ENCODE results near the gene NDRG3. TPM values are rescaled to one million over a fixed set of nuclear protein-coding genes. Genes with fewer than 3 reads are reported as not detected.
"Not testable (repeated sequence)": the region's sequence is repeated elsewhere in the genome, so short reads cannot be mapped to it uniquely, and the experiment has no call there.

NDRG3 gene
- total RNA-seq, 1 donor from 2014 or later, result 8.1 TPM

DNA sequence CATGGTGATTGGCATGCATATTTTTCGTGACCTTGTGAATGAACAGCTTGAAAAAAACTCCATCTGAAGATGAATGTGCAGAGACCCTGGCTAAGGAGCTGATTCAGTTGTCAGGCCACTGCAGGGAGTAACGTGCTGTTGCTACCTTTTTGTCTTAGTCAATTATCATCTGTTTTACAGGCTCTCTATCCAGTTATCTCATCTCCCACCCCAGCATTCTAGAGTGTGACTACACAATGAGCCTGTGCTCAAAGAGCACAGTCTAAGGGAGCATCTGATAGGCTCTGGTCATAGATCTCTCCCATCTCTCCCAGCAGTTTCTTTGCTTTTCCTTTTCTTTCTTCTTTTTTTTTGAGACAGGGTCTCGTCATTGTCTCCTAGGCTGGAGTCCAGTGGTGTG lies 45.5 kb downstream of the NDRG3 start:
- ATAC-seq (no peak), DNase-seq (ENCODE audit: low spot score) (no peak)

GRCh38 chr20:36695467-36695866 lies 50.4 kb downstream of the NDRG3 start:
- not testable (repeated sequence) for ATAC-seq

GRCh38 chr20:36688630-36689029 lies 57.3 kb downstream of the NDRG3 start:
- ATAC-seq, result no peak
- DNase-seq (ENCODE audit: low spot score), result no peak

More at GRCh38 chr20:36695467-36695866, 50.4 kb downstream of the NDRG3 start:
- not testable (repeated sequence) for DNase-seq (ENCODE audit: low spot score)

DNA sequence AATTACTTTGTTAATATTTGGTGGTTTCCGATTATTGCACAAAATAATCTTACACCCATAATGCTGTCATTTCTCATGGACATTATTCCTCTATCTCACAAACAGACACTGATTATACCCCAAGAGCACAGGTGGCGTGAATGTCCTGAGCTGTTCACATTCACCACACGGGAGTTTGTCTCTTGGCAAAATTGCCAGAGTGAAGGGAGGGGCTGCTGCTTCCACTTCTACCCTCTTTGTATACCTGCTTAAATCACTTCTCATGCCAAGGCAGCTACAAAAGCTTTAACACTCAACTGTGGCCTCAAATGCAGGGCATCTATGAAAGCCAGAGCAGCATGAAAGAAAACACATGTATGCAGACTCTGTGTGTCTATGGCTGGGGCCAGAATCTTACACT lies 58.0 kb downstream of the NDRG3 start:
- DNase-seq (ENCODE audit: low spot score), result no peak
- ATAC-seq, result no peak

- no peak for ATAC-seq
- DNase-seq (ENCODE audit: low spot score), result no peak
Measured at GRCh38 chr20:36686944-36687343, 58.9 kb downstream of the NDRG3 start.

DNA sequence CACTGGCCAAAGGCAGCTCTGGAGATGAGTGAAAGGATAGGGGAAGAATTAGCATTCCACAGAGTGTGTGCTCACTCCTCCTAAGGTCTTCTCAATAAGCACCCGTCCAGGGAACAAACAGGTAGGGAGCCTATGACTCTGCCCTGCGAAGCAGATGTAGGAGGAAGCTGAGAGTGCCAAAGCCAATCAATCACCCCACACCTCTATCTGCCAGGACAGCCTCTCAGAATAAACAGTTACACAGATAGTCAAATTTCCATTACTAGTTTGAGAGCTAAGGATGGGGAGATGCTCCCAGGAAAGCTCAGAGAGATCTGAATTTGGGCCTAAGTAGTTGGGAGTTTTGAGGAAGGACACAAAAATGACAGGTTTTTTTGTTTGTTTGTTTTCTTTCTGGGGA lies 59.4 kb downstream of the NDRG3 start:
- DNase-seq (ENCODE audit: low spot score) (no peak), ATAC-seq (no peak)

GRCh38 chr20:36684747-36685146 lies 61.1 kb downstream of the NDRG3 start:
- no peak for DNase-seq (ENCODE audit: low spot score)

DNA sequence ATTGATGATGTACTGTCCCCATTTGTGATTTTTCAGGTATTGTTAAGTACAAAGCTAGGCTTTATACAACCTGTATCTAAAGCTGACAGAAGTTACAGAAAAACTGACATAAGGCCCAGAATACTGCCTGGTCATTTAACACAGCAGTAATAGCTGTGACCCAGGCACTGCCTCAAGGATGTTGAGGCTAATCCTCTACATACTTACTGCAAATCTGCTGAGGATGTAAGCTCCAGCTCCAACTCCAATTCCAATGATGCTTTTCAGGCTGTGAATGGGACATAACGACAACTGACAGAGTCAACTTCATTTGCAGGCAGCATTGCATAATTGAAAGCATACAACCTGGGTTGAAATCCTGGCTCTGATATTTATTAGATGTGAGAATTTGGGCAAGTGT lies 63.6 kb downstream of the NDRG3 start:
- no peak for ATAC-seq
- DNase-seq (ENCODE audit: low spot score), result no peak

More at GRCh38 chr20:36684747-36685146, 61.1 kb downstream of the NDRG3 start:
- no peak for ATAC-seq

DNA sequence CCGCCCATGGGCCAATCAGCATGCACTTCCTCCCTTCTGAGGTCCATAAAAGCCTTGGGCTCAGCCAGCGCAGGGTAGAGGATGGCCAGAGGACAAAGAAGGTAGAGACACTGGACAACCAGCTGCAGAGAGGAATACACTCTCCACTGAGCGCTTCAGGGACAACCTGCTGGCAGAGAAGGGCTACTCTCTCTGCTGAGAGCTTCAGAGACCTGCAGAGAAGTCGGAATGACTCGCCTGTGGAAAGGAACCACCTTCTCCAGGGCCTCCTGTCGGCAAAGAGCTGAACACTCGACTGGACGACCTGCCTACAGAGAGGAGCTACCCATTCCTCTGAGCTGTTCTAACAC lies 68.5 kb downstream of the NDRG3 start:
- no peak for ATAC-seq

GRCh38 chr20:36676701-36677421 lies 69.0 kb downstream of the NDRG3 start:
- DNase-seq (ENCODE audit: low spot score), result no peak
- ATAC-seq, result no peak

More for the DNA sequence above, 68.5 kb downstream of the NDRG3 start:
- no peak for DNase-seq (ENCODE audit: low spot score)

DNA sequence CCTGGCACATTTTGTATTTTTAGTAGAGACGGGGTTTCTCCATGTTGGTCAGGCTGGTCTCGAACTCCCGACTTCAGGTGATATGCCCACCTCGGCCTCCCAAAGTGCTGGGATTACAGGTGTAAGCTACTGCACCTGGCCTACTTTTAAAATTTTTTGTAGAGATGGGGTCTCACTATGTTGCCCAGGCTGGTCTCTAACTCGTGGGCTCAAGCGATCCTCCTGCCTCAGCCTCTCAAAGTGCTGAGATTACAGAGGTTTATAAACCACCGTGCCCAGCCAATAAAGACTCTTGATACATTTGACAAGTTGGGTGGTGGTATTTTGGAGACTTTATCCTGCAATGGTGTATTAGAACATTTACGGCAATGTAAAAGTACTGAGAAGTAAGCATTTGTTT lies 70.3 kb downstream of the NDRG3 start:
- not testable (repeated sequence) for DNase-seq (ENCODE audit: low spot score); ATAC-seq

DNA sequence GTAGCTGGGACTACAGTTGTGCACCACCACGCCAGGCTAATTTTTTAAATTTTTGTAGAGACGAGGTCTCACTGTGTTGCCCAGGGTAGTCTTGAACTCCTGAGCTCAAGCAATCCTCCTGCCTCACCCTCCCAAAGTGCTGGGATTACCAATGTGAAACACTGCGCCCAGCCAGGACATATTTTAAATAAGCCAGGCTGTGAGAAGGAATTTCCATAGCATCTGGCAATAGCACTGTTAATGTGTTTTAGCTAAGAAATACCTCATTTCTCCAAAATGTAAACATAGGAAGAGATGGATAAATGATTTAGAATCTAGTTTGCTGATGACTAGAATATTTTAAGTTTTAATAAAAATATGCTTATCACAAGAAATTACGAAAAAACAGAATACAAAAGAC lies 72.9 kb downstream of the NDRG3 start:
- DNase-seq (ENCODE audit: low spot score) (no peak), ATAC-seq (no peak)

DNA sequence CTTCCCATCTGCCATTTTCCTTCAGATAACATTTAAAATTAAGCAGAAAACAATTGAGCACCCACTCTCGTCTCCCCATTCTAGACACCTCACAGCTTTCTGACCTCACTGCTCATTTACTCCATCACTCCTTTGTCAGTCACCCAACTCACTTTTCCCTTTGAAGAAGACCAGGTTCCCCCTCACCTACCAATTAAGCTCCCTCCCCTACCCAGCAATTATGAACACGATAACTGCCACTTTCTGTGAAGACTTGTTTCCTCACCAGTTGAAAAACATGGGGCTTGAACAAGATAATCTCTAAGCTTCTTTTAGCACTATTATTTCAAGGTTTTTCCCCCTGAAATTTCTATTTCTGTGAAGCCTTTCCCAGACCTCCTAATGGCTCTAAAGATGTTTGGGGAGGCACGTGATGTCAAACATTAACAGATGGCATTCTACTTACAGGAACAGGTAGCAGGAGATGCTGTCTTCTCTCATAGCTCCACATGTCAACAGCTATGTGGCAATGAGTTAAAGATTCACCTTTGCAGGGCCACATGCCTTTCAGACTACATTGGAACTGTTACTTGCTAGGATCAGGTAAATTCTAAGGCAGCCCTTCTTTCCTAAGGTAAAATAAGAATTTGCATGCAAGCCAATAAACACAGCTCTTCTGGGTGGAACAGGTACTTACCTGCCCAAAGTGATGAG lies 75.1 kb downstream of the NDRG3 start:
- no peak for DNase-seq (ENCODE audit: low spot score)

GRCh38 chr20:36666181-36666740 lies 79.6 kb downstream of the NDRG3 start:
- ATAC-seq (no peak), DNase-seq (ENCODE audit: low spot score) (no peak)

More for the DNA sequence above, 75.1 kb downstream of the NDRG3 start:
- ATAC-seq, result peak; percentile 75

- ATAC-seq, result no peak
- no peak for DNase-seq (ENCODE audit: low spot score)
Measured at GRCh38 chr20:36663031-36663430, 82.9 kb downstream of the NDRG3 start.

DNA sequence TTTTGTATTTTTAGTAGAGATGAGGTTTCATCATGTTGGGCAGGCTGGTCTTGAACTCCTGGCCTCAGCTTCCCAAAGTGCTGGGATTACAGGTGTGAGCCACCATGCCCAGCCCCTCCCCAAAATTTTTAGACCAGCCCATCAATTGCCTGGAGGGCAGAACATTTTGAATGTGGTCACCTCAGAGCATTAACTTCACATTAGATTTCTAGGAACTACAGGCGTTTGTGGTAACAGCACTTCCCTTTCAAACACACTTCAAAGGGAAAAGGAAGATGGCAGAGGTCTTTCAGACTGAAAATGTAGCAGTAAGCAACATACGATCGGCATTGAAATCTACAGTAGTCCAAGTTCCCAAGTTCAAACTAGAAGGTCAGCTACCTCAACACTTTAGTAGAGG lies 87.6 kb downstream of the NDRG3 start:
- DNase-seq (ENCODE audit: low spot score) (no peak), ATAC-seq (no peak)

- ATAC-seq, result no peak
- DNase-seq (ENCODE audit: low spot score), result no peak
Measured at GRCh38 chr20:36656733-36657132, 89.2 kb downstream of the NDRG3 start.

- DNase-seq (ENCODE audit: low spot score), result no peak
Measured at GRCh38 chr20:36655004-36655403, 90.9 kb downstream of the NDRG3 start.

GRCh38 chr20:36654506-36654905 lies 91.4 kb downstream of the NDRG3 start:
- DNase-seq (ENCODE audit: low spot score) (no peak), ATAC-seq (no peak)

More at GRCh38 chr20:36655004-36655403, 90.9 kb downstream of the NDRG3 start:
- no peak for ATAC-seq

DNA sequence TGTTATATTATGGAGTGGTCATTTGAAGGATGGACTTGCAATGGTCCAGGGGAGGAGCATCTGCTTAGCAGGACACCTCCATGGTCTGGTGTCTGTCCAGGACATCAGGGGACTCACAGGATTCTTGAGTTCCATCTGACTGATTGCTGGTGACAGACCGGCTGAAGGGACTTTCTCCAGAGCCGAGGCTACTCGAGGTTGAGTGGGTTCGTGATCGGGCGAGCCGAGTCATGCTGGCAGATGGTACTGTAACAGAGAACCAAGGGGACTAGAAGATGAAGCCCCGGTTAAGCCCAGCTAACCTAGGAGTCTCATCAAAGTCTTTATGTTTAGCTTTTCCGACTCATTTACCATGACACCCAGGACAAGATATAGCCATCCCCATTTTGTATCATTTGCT lies 92.4 kb downstream of the NDRG3 start:
- ATAC-seq (no peak), DNase-seq (ENCODE audit: low spot score) (no peak)

GRCh38 chr20:36647196-36648121 lies 98.4 kb downstream of the NDRG3 start:
- no peak for DNase-seq (ENCODE audit: low spot score)
- ATAC-seq, result no peak
